Liver (tissue), 9 donors: Measurements from ENCODE around the gene ADK. TPM values are rescaled to one million over a fixed set of nuclear protein-coding genes. Genes with fewer than 3 reads are reported as not detected.

ENCODE experiments used
- DNase-seq: peaks from one replicate; pipeline ENCODE4 v3.0.0-alpha.2; 2017; ENCODE audit warnings: low spot score
- H3K27ac ChIP-seq, 2 donors: one replicate each; pipeline ENCODE4 v1.7.0; 2013; ENCODE audit warnings: inconsistent platforms in 2 of 2, low read length in 2 of 2, control low read depth in 1 of 2, low read depth in 1 of 2, mild to moderate bottlenecking in 1 of 2
- H3K27me3 ChIP-seq, 4 donors: one replicate each; pipeline versions ENCODE4 v1.6.1 to v1.7.0; 2013; ENCODE audit warnings: low read length in 3 of 4, inconsistent platforms in 1 of 4, mild to moderate bottlenecking in 1 of 4, moderate library complexity in 1 of 4; ENCODE audit not compliant: control insufficient read depth in 4 of 4, insufficient read depth in 4 of 4
- H3K36me3 ChIP-seq, 4 donors: one replicate each; pipeline versions ENCODE4 v1.6.1 to v1.7.0; 2013; ENCODE audit warnings: low read length in 3 of 4, mild to moderate bottlenecking in 3 of 4, low read depth in 1 of 4, moderate library complexity in 1 of 4; ENCODE audit not compliant: control insufficient read depth in 4 of 4, insufficient read depth in 3 of 4
- H3K4me1 ChIP-seq, 4 donors: one replicate each; pipeline versions ENCODE4 v1.6.1 to v1.7.0; 2013; ENCODE audit warnings: low read length in 3 of 4, mild to moderate bottlenecking in 3 of 4, moderate library complexity in 1 of 4; ENCODE audit not compliant: control insufficient read depth in 4 of 4, insufficient read depth in 4 of 4
- H3K4me3 ChIP-seq, 3 donors: one replicate each; pipeline versions ENCODE4 v1.6.1 to v1.7.0; 2013; ENCODE audit warnings: low read length in 3 of 3, control low read depth in 1 of 3, low read depth in 1 of 3, mild to moderate bottlenecking in 1 of 3
- H3K9ac ChIP-seq, 2 donors: one replicate each; pipeline ENCODE4 v1.7.0; 2013; ENCODE audit warnings: low read length in 2 of 2, mild to moderate bottlenecking in 2 of 2, moderate library complexity in 2 of 2, control low read depth in 1 of 2, low read depth in 1 of 2
- H3K9me3 ChIP-seq, 4 donors: one replicate each; pipeline versions ENCODE4 v1.6.1 to v1.7.0; 2013; ENCODE audit warnings: low read length in 3 of 4; ENCODE audit not compliant: control insufficient read depth in 4 of 4
- EGR1 ChIP-seq, 2 donors: IDR thresholded peaks; 2 replicates each; pipeline ENCODE4 v1.6.1; 2016 to 2018; ENCODE audit warnings: antibody characterized with exemption in 2 of 2, low read depth in 2 of 2
- FOXA1 ChIP-seq: IDR thresholded peaks from 2 replicates; pipeline ENCODE4 v1.6.1; 2016; ENCODE audit warnings: antibody characterized with exemption
- FOXA2 ChIP-seq: IDR thresholded peaks from 2 replicates; pipeline ENCODE4 v1.6.1; 2016; ENCODE audit warnings: antibody characterized with exemption
- GABPA ChIP-seq, 2 donors: IDR thresholded peaks in 1 of 2; conservative IDR thresholded peaks in 1 of 2; 2 replicates each; pipeline ENCODE4 v1.6.1; 2016; ENCODE audit warnings: antibody characterized with exemption in 2 of 2, mild to moderate bottlenecking in 1 of 2, moderate library complexity in 1 of 2
- HNF4A ChIP-seq, 2 donors: conservative IDR thresholded peaks; 2 replicates each; pipeline ENCODE4 v1.6.1; 2016; ENCODE audit warnings: antibody characterized with exemption in 2 of 2, mild to moderate bottlenecking in 2 of 2
- HNF4G ChIP-seq: IDR thresholded peaks from 2 replicates; pipeline ENCODE4 v1.6.1; 2016; ENCODE audit warnings: antibody characterized with exemption
- JUND ChIP-seq, 2 donors: IDR thresholded peaks; 2 replicates each; pipeline ENCODE4 v1.6.1; 2016; ENCODE audit warnings: antibody characterized with exemption in 2 of 2
- NR2F2 ChIP-seq: IDR thresholded peaks from 2 replicates; pipeline ENCODE4 v1.6.1; 2016; ENCODE audit warnings: antibody characterized with exemption
- RAD21 ChIP-seq, 2 donors: IDR thresholded peaks; 2 replicates each; pipeline ENCODE4 v1.6.1; 2016; ENCODE audit warnings: antibody characterized with exemption in 2 of 2, mild to moderate bottlenecking in 2 of 2
- RXRA ChIP-seq, 2 donors: IDR thresholded peaks; 2 replicates each; pipeline ENCODE4 v1.6.1; 2017 to 2018; ENCODE audit warnings: antibody characterized with exemption in 2 of 2, mild to moderate bottlenecking in 1 of 2
- SP1 ChIP-seq: IDR thresholded peaks from 2 replicates; pipeline ENCODE4 v1.6.1; 2018; ENCODE audit warnings: antibody characterized with exemption, mild to moderate bottlenecking
- TAF1 ChIP-seq: conservative IDR thresholded peaks from 2 replicates; pipeline ENCODE4 v1.6.1; 2016; ENCODE audit warnings: antibody characterized with exemption, mild to moderate bottlenecking
- YY1 ChIP-seq: IDR thresholded peaks from 2 replicates; pipeline ENCODE4 v1.6.1; 2016; ENCODE audit warnings: antibody characterized with exemption, mild to moderate bottlenecking
- WGBS: extraction: QIAGEN DNeasy Blood & Tissue Kit; methylation state at CpG from one replicate; pipeline ENCODE4 v1.1.7; 2013; 5-methylcytosine and 5-hydroxymethylcytosine counted together
- polyA plus RNA-seq, 2 donors: library from polyadenylated mRNA; stranded (reverse) in 1 of 2; unstranded in 1 of 2; fragments of 200-250 nt in 1 of 2; fragments of >200 nt in 1 of 2; fragmentation: Nextera tagmentation in 1 of 2; extraction: Ambion mirVana in 1 of 2; gene quantifications; one replicate each; pipeline versions ENCODE4 v1.2.1 to v1.2.3, GENCODE V29; 2013 to 2015
- total RNA-seq, 2 donors: library from RNA; depleted of rRNA; stranded (reverse); fragments of >200 nt; gene quantifications; one replicate each; pipeline ENCODE4 v1.2.3, GENCODE V29; 2014
- TF ChIP-seq, protein P1 (sequence below): IDR thresholded peaks from 2 replicates; pipeline ENCODE4 v1.6.1; 2016; ENCODE audit warnings: antibody characterized with exemption
- TF ChIP-seq, protein P2 (sequence below): IDR thresholded peaks from 2 replicates; pipeline ENCODE4 v1.6.1; 2016; ENCODE audit warnings: antibody characterized with exemption
- TF ChIP-seq, protein P3 (sequence below): IDR thresholded peaks from 2 replicates; pipeline ENCODE4 v1.6.1; 2016; ENCODE audit warnings: antibody characterized with exemption
- TF ChIP-seq, protein P4 (sequence below): IDR thresholded peaks from 2 replicates; pipeline ENCODE4 v1.6.1; 2016; ENCODE audit warnings: antibody characterized with exemption, mild to moderate bottlenecking
- TF ChIP-seq, protein P5 (sequence below): fragments of 150-350 bp; IDR thresholded peaks from 2 replicates; pipeline ENCODE4 v1.5.1; 2017; ENCODE audit warnings: improper control_type of control experiment, low read depth, low read length; ENCODE audit not compliant: missing input control
- donor health status: healthy.
- donor health status: healthy.
- donor health status: healthy.
- donor health status: healthy.
- donor health status: healthy.

ADK gene
- total and polyA plus RNA-seq, 4 donors: 18.0 to 110 (median 65.5) TPM

DNA sequence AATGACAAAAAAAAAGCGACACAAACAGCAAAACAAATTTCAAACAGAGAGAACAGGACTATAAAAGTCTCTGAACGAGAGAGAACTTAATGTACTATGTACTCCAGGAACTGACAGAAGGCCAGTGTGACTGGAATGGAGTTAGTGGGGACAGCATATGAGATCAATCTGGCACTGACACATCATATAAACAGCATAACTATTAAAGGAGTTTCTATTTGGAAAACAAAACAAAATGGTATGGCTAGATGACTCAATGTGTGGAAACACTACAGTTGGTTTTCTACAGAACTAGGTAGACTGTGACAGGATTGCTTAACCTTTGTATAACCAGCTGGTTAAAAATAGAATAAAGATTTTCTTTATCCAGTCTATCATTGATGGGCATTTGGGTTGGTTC, 442.4 kb downstream of the ADK start:
- WGBS: 68% methylated on average over 2 of the region's 2 CpGs

More for the DNA sequence above, 442.4 kb downstream of the ADK start:
- Histone ChIP-seq H3K9ac (no peak overlapping the region), H3K27me3 (no peaks in the 10 kb centered on the region), H3K4me1 (peaks cover 0 to 22% (median 13%) of the 10 kb centered on the region in 4 donors), H3K27ac (peak overlapping the region; percentile 29 to 54), H3K36me3 (no peaks in the 10 kb centered on the region), H3K9me3 (no peaks in the 10 kb centered on the region), H3K4me3 (no peak overlapping the region)
- TF ChIP-seq YY1: peak; percentile 32
- no peak for TF ChIP-seq HNF4G
- TF ChIP-seq, protein P1, sequence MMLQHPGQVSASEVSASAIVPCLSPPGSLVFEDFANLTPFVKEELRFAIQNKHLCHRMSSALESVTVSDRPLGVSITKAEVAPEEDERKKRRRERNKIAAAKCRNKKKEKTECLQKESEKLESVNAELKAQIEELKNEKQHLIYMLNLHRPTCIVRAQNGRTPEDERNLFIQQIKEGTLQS: peak; percentile 36
- peak; percentile 66 for TF ChIP-seq NR2F2
- TF ChIP-seq, protein P2, sequence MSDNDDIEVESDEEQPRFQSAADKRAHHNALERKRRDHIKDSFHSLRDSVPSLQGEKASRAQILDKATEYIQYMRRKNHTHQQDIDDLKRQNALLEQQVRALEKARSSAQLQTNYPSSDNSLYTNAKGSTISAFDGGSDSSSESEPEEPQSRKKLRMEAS: peak; percentile 23
- peak; percentile 42 for TF ChIP-seq SP1
- TF ChIP-seq TAF1: no peak
- TF ChIP-seq FOXA1: no peak
- TF ChIP-seq, protein P3, sequence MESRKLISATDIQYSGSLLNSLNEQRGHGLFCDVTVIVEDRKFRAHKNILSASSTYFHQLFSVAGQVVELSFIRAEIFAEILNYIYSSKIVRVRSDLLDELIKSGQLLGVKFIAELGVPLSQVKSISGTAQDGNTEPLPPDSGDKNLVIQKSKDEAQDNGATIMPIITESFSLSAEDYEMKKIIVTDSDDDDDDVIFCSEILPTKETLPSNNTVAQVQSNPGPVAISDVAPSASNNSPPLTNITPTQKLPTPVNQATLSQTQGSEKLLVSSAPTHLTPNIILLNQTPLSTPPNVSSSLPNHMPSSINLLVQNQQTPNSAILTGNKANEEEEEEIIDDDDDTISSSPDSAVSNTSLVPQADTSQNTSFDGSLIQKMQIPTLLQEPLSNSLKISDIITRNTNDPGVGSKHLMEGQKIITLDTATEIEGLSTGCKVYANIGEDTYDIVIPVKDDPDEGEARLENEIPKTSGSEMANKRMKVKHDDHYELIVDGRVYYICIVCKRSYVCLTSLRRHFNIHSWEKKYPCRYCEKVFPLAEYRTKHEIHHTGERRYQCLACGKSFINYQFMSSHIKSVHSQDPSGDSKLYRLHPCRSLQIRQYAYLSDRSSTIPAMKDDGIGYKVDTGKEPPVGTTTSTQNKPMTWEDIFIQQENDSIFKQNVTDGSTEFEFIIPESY: peak; percentile 30
- no peak for TF ChIP-seq FOXA2
- no peak for TF ChIP-seq GABPA (IDR thresholded peaks at IDR 0.05 in 1 of 2, conservative IDR thresholded peaks at IDR 0.05 in 1 of 2)
- TF ChIP-seq RAD21 (IDR thresholded peaks at IDR 0.05): no peak
- peak; percentile 4 to 9 for TF ChIP-seq HNF4A (conservative IDR thresholded peaks at IDR 0.05)
- no peak for TF ChIP-seq JUND (IDR thresholded peaks at IDR 0.05)
- TF ChIP-seq, protein P4, sequence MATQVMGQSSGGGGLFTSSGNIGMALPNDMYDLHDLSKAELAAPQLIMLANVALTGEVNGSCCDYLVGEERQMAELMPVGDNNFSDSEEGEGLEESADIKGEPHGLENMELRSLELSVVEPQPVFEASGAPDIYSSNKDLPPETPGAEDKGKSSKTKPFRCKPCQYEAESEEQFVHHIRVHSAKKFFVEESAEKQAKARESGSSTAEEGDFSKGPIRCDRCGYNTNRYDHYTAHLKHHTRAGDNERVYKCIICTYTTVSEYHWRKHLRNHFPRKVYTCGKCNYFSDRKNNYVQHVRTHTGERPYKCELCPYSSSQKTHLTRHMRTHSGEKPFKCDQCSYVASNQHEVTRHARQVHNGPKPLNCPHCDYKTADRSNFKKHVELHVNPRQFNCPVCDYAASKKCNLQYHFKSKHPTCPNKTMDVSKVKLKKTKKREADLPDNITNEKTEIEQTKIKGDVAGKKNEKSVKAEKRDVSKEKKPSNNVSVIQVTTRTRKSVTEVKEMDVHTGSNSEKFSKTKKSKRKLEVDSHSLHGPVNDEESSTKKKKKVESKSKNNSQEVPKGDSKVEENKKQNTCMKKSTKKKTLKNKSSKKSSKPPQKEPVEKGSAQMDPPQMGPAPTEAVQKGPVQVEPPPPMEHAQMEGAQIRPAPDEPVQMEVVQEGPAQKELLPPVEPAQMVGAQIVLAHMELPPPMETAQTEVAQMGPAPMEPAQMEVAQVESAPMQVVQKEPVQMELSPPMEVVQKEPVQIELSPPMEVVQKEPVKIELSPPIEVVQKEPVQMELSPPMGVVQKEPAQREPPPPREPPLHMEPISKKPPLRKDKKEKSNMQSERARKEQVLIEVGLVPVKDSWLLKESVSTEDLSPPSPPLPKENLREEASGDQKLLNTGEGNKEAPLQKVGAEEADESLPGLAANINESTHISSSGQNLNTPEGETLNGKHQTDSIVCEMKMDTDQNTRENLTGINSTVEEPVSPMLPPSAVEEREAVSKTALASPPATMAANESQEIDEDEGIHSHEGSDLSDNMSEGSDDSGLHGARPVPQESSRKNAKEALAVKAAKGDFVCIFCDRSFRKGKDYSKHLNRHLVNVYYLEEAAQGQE: no peak
- no peak for TF ChIP-seq EGR1 (IDR thresholded peaks at IDR 0.05; ENCODE audit: low read depth in 2 of 2)
- TF ChIP-seq, protein P5, sequence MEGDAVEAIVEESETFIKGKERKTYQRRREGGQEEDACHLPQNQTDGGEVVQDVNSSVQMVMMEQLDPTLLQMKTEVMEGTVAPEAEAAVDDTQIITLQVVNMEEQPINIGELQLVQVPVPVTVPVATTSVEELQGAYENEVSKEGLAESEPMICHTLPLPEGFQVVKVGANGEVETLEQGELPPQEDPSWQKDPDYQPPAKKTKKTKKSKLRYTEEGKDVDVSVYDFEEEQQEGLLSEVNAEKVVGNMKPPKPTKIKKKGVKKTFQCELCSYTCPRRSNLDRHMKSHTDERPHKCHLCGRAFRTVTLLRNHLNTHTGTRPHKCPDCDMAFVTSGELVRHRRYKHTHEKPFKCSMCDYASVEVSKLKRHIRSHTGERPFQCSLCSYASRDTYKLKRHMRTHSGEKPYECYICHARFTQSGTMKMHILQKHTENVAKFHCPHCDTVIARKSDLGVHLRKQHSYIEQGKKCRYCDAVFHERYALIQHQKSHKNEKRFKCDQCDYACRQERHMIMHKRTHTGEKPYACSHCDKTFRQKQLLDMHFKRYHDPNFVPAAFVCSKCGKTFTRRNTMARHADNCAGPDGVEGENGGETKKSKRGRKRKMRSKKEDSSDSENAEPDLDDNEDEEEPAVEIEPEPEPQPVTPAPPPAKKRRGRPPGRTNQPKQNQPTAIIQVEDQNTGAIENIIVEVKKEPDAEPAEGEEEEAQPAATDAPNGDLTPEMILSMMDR: no peak
- no peak for TF ChIP-seq RXRA (IDR thresholded peaks at IDR 0.05)
- no peak for DNase-seq
